Left colon (tissue), 2 donors: ENCODE data around the gene CENPB. TPM values are rescaled to one million over a fixed set of nuclear protein-coding genes. Genes with fewer than 3 reads are reported as not detected.
A peak's percentile ranks its signal among the peaks of the same experiment; 100 is the strongest.

ENCODE experiments used
- ATAC-seq: fragments of 200-7000 bp; cut with Tn5 transposase; one replicate; pipeline ENCODE4 v1.9.1; 2020; ENCODE audit warnings: mild to moderate bottlenecking, moderate library complexity
- DNase-seq, 2 donors: peaks; one replicate each; pipeline ENCODE4 v3.0.0-alpha.2; 2020
- intact Hi-C, 2 donors: fragments of 100-400 bp; cut with DNase I in 1 of 2; cut with micrococcal nuclease in 1 of 2; formaldehyde crosslinking; loops; one replicate each; pipeline versions ENCODE4 v1.11.2 to v1.14.0; 2022; cut with DNase I, micrococcal nuclease
- total RNA-seq, 2 donors: library from RNA; stranded (reverse); fragmentation: NEBNext Ultra II Directional; extraction: Animal tissue kit (Norgen Biotek cat#: 25700); gene quantifications; one replicate each; pipeline ENCODE4 v1.2.1, GENCODE V29; 2021
- donor health status: DM: no; HTN: no; CAD: no.
- donor health status: DM: yes; HTN: yes; CAD: no.

Gene CENPB
- total RNA-seq, 2 donors from 2014 or later, result 80.5 to 82.2 TPM

GRCh38 chr20:3777716-3778629, 8.6 kb downstream of the CENPB start:
- DNase-seq, result peak; percentile 66 to 72
- intact Hi-C loops, result no loop called here

DNA sequence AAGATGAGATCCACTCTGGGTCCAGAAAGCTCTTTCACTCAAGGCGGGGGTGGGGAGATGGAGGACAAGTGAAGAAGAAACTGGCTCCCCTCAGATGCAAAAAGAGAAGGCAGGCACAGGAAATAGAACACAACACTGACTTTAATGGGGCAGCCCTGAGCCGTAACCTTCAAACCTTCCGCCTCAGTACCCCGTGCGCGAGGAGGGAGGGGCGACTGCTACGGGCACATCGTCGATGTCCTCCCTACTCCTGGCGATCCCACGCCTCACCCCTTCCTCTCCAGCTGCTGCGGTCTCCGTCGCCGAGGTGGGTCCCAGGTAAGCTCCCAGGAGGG, 9.2 kb downstream of the CENPB start:
- DNase-seq (peak in 1 of 2 donors; percentile 34), ATAC-seq (no peak)
- intact Hi-C loops, result no loop called here

More at GRCh38 chr20:3777716-3778629, 8.6 kb downstream of the CENPB start:
- peak; percentile 56 for ATAC-seq

DNA sequence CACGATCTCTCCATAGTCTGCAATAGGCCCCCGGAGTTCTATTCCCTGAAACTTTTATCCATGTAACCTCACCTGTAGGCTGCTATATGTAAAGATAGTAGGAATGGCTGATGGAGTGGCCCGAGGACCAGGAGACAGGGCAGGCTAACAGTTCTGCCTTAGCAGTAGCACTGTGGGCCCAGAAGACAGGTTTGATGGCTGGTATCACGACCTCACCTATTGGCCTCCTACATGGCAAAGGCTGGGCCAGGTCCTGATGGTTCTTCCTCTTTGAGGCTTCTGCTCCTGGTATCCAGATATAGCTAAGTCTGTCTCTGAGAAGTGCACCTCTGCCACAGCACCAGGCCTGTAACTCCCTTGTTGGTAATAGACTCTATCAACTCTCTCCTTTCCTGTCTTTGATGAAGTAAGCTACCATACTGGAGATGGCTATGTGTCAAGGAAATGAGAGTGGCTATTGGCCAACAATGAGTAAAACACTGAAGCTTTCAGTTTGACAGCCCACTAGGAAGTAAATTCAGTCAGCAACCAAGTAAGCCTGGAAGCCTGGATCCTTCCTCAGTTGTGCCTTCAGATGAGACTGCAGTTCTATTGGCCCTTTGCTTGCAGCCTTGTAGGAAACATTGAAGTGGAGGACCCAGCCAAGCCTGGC, 11.0 kb downstream of the CENPB start:
- DNase-seq (no peak), ATAC-seq (no peak)
- intact Hi-C loops, result no loop called here

GRCh38 chr20:3771552-3772058, 14.9 kb downstream of the CENPB start:
- ATAC-seq (no peak), DNase-seq (no peak)
- intact Hi-C loops, result no loop called here

DNA sequence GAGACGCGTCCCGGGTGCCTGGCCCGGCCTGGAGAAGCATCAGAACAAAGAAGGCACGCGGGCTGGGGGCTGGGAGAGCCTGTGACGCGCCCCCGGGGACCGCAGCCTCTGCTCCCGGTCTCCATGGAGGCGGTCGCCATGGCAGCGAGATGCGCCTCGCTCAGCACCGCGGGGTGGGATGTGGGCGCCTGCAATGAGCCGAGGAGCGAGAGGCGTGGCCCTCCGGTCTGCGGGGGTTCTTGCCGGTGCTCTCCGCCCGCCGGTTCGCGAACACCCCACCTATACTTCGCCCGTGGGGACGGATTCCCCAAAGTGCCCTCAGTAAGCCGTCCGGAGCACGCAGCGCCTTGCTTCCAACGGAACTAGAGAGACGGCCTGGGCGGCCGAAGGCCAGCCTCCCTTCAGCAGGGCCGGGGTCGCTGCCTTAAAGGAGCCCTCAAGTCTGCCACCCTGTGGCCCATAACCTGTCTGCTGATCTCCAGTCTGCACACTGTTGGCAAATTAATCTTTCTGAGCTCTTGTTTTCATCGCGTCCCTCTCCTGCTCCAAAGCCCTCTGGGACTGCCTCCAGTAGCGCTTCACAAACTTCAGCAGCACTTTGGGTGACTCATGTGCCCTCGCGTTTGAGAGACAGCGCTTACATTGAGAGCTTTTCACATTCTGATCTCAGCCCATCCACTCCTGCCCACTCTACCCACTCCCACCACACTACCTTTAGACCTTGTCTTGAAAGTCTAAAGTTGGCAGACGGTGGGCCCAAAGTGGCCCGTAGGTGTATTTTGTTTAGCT, 18.0 kb downstream of the CENPB start:
- peak; percentile 49 for ATAC-seq
- intact Hi-C loops, result no loop called here
- peak; percentile 72 to 84 for DNase-seq

DNA sequence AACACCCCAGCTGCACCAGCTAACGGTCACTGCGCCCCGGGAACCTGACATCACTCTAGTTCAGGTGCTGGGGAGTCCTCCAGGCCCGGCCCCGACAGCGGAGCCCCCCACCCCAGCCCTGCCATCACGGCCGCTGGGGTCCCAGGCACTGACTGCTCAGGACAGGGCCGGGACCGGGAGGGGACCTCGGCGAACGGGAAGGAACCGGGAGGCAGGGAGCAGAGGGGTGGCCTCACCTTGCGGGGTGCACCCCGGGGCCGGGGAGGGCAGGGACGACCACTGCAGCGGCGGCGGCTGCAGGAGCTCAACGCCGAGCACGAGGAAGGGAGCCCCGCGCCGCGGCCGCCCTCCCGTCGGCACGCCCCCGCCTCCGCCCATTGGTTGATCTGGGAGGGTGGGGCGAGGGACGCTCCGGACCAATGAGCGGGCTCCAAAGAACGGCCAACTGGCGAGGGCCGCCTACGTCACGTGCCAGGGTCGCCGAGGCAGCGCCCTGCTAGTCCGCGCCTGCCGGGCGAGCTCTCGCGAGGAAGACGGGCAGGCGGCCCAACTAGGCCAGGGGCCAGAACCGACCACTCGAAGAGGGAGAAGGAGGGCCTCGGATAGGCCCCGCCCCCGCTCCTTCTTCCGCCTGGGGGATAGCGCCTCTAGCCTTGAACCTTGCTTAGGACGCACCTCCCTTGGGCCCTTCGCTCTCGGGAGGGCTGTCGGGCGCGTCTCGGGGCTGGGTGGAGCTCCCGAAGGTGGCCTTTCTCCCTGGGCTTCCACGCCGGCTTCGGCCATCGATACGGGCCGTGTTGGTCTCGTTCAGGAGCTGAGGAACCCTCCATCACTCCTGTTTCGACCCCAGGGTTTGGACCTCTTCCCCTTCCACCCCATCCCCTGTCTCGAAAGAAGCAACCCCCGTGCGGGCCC, 18.9 kb downstream of the CENPB start, which contains the start of gene ADISSP:
Gene ADISSP (minus strand): TSS at position 327 of the 915 bp plus-strand sequence. CDS start 7,653 bp downstream, outside the sequence.
- intact Hi-C loops, result no loop called here
- DNase-seq (peak; percentile 98 to 99), ATAC-seq (peak; percentile 92)

DNA sequence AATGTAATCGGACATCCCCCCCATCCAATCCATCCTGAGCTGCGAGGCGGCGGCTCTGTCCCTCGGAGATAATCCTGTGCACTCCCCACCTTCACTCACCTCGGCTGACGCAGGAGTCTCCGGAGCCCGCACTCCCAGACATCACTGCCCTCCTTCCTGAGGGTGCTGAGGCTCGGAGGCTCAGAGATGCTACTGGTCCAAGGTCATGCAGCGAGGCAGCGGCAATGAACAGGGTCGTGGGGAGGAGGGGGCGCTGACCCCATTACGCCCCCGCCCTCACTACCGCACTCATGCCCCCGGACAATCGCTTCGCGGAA, 19.5 kb downstream of the CENPB start:
- peak; percentile 14 for ATAC-seq
- peak in 1 of 2 donors; percentile 46 for DNase-seq

GRCh38 chr20:3766422-3767109, 20.0 kb downstream of the CENPB start:
- ATAC-seq (no peak), DNase-seq (no peak)
- intact Hi-C loops, result no loop called here

More for the DNA sequence above, 19.5 kb downstream of the CENPB start:
- intact Hi-C loops, result no loop called here

DNA sequence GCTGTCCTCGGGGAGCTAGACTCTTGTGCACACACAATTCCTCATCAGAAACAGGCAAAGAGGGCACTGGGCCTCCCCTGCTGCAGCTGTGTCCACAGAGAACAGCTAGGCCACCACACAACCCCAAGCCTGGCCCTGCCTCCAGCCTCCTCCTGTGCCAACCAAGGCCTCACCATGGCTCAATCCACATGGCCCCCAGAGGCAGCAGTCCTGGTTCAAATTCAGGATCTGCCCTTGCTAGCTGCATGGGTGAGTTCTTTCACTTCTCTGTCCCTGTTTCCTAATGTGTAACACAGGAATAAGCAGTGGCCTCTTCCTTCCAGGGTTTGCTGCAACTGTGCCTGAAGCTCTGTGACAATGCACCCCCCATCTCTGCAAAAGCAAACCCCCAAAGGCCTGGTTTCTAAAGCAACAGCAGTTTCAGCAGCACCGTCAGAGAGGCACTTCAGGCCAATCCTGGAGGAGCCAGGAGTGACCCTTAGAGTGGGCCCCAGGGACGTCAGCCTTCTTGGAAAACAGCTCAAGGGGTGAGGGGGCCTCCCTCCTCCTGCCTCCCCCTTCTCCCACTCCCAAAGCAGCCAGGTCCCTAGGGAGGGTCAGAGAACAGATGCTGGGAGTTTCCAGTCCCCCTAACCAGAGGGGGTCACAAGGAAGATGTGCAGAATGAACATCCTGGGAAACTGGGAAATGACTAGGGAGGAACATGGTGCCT, 21.2 kb downstream of the CENPB start:
- no peak for DNase-seq
- no peak for ATAC-seq
- intact Hi-C loops, result no loop called here

DNA sequence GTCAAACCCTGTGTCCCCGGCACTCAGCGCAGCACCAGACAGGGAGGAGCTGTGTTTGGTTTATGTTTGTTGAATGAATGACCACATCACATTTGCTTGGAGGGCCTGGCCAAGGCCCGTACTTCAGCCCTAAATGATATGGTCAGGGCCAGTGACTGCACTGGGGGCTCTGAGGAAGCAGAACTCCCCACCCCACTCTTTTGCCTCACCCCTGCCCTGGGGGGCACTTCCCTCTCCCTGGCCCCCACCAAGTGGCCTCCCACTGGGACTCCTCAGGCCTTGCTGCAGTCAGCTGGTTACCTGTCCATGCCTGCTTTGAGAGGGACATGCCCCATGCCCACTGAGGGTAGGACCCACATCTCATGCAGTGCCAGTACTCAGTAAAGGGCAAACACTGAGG, 21.9 kb downstream of the CENPB start:
- DNase-seq (no peak), ATAC-seq (no peak)
- intact Hi-C loops, result no loop called here

GRCh38 chr20:3763671-3764601, 22.6 kb downstream of the CENPB start:
- DNase-seq (no peak), ATAC-seq (no peak)
- intact Hi-C loops, result no loop called here

DNA sequence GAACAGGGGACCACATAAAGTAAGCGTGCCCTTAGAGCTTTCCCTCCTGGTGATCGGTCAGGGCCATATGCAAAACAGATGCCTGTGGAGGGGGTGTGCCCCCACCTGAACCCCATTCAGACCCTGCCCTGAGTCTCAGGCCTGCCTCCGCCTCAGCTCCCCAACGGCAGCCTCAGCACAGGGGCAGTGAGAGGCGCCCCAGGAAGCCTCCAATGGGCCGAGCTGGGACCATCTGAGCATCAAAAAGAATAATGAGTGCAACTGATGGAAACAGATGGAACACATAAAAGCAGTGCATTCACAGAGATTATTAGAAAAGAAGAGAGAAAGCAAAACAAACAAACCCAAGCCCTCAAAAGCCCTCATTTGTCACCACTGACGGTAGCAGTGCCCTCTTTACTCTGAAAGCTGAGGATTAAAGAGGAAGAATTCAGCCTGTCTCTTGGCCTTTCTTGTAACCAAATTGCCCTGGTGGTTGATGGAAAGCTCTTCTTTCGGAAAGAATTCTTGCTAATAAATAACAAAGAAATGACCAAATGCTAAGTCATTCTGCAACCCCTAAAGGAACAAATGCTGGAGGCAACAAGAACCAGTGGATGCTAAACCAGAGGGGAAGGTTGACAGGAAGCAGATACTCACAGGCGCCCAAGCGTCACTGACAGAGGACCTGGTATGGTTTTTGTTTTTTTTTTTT, 25.7 kb downstream of the CENPB start:
- ATAC-seq (no peak), DNase-seq (no peak)
- intact Hi-C loops, result no loop called here

- intact Hi-C loops, result no loop called here
These were observed 26.7 kb downstream of the CENPB start for GRCh38 chr20:3759884-3760283.

GRCh38 chr20:3759316-3759823, 27.2 kb downstream of the CENPB start:
- ATAC-seq (no peak), DNase-seq (no peak)
- intact Hi-C loops, result no loop called here

More at GRCh38 chr20:3759884-3760283, 26.7 kb downstream of the CENPB start:
- no peak for DNase-seq
- ATAC-seq, result no peak

GRCh38 chr20:3758566-3758965, 28.0 kb downstream of the CENPB start:
- intact Hi-C loops, result no loop called here
- DNase-seq (no peak), ATAC-seq (no peak)
